Rectal smooth muscle tissue (tissue), 1 donor: ENCODE measurements around the gene TRIM2.

Source experiments
- H3K27ac ChIP-seq: one replicate; pipeline ENCODE4 v1.7.0; 2013; ENCODE audit warnings: low read depth, low read length, inconsistent platforms
- H3K27me3 ChIP-seq: one replicate; pipeline ENCODE4 v1.7.0; 2013; ENCODE audit warnings: low read length; ENCODE audit not compliant: control insufficient read depth, insufficient read depth
- H3K36me3 ChIP-seq: one replicate; pipeline ENCODE4 v1.7.0; 2013; ENCODE audit warnings: low read length; ENCODE audit not compliant: control insufficient read depth, insufficient read depth
- H3K4me1 ChIP-seq: one replicate; pipeline ENCODE4 v1.7.0; 2013; ENCODE audit warnings: low read length; ENCODE audit not compliant: control insufficient read depth, insufficient read depth
- H3K4me3 ChIP-seq: one replicate; pipeline ENCODE4 v1.7.0; 2013; ENCODE audit warnings: low read length
- H3K9ac ChIP-seq: one replicate; pipeline ENCODE4 v1.7.0; 2013; ENCODE audit warnings: low read length

The TRIM2 gene

GRCh38 chr4:153216546-153216945 lies 12.3 kb downstream of the TRIM2 start:
- Histone ChIP-seq H3K9ac (no peak overlapping the region), H3K36me3 (no peaks in the 10 kb centered on the region), H3K4me3 (no peak overlapping the region), H3K4me1 (no peaks in the 10 kb centered on the region), H3K27ac (no peak overlapping the region), H3K27me3 (peaks cover 2% of the 10 kb centered on the region)

GRCh38 chr4:153217440-153217839 lies 13.2 kb downstream of the TRIM2 start:
- Histone ChIP-seq H3K4me3 (no peak overlapping the region), H3K27me3 (peaks cover 2% of the 10 kb centered on the region), H3K9ac (no peak overlapping the region), H3K36me3 (no peaks in the 10 kb centered on the region), H3K4me1 (peaks cover 3% of the 10 kb centered on the region), H3K27ac (no peak overlapping the region)

GRCh38 chr4:153218961-153219360 lies 14.7 kb downstream of the TRIM2 start:
- Histone ChIP-seq H3K4me1 (peaks cover 3% of the 10 kb centered on the region), H3K27ac (no peak overlapping the region), H3K9ac (no peak overlapping the region), H3K4me3 (no peak overlapping the region), H3K27me3 (peaks cover 2% of the 10 kb centered on the region), H3K36me3 (no peaks in the 10 kb centered on the region)

GRCh38 chr4:153220682-153221395 lies 16.6 kb downstream of the TRIM2 start:
- H3K4me1 ChIP-seq: peaks cover 9% of the 10 kb centered on the region
- no peak overlapping the region for H3K4me3 ChIP-seq
- H3K27me3 ChIP-seq: no peaks in the 10 kb centered on the region
- no peaks in the 10 kb centered on the region for H3K36me3 ChIP-seq
- H3K9ac ChIP-seq: no peak overlapping the region
- H3K27ac ChIP-seq: no peak overlapping the region

GRCh38 chr4:153221783-153222706 lies 17.8 kb downstream of the TRIM2 start:
- Histone ChIP-seq H3K27me3 (no peaks in the 10 kb centered on the region), H3K27ac (peak overlapping the region; percentile 86), H3K9ac (peak overlapping the region; percentile 68), H3K4me3 (peak overlapping the region; percentile 84), H3K36me3 (no peaks in the 10 kb centered on the region), H3K4me1 (peaks cover 9% of the 10 kb centered on the region)

- no peaks in the 10 kb centered on the region for H3K36me3 ChIP-seq
- peak overlapping the region; percentile 84 for H3K4me3 ChIP-seq
- H3K4me1 ChIP-seq: peaks cover 9% of the 10 kb centered on the region
- no peaks in the 10 kb centered on the region for H3K27me3 ChIP-seq
- peak overlapping the region; percentile 68 for H3K9ac ChIP-seq
- H3K27ac ChIP-seq: peak overlapping the region; percentile 86
These were observed 18.6 kb downstream of the TRIM2 start for GRCh38 chr4:153222707-153223426.

GRCh38 chr4:153223427-153223801 lies 19.2 kb downstream of the TRIM2 start:
- Histone ChIP-seq H3K27ac (peak overlapping the region; percentile 86), H3K9ac (no peak overlapping the region), H3K36me3 (no peaks in the 10 kb centered on the region), H3K4me1 (peaks cover 9% of the 10 kb centered on the region), H3K4me3 (peak overlapping the region; percentile 84), H3K27me3 (no peaks in the 10 kb centered on the region)

GRCh38 chr4:153223930-153224329 lies 19.7 kb downstream of the TRIM2 start:
- Histone ChIP-seq H3K9ac (no peak overlapping the region), H3K27me3 (no peaks in the 10 kb centered on the region), H3K27ac (peak overlapping the region; percentile 86), H3K4me3 (peak overlapping the region; percentile 84), H3K36me3 (no peaks in the 10 kb centered on the region), H3K4me1 (peaks cover 9% of the 10 kb centered on the region)

- Histone ChIP-seq H3K36me3 (no peaks in the 10 kb centered on the region), H3K4me1 (peaks cover 9% of the 10 kb centered on the region), H3K9ac (no peak overlapping the region), H3K27ac (no peak overlapping the region), H3K4me3 (no peak overlapping the region), H3K27me3 (no peaks in the 10 kb centered on the region)
These were observed 20.2 kb downstream of the TRIM2 start for GRCh38 chr4:153224474-153224873.

GRCh38 chr4:153227469-153228075 lies 23.3 kb downstream of the TRIM2 start:
- Histone ChIP-seq H3K27me3 (no peaks in the 10 kb centered on the region), H3K4me3 (no peak overlapping the region), H3K4me1 (peaks cover 6% of the 10 kb centered on the region), H3K27ac (no peak overlapping the region), H3K36me3 (no peaks in the 10 kb centered on the region), H3K9ac (no peak overlapping the region)

GRCh38 chr4:153228512-153229140 lies 24.4 kb downstream of the TRIM2 start:
- Histone ChIP-seq H3K27ac (no peak overlapping the region), H3K9ac (no peak overlapping the region)

More at GRCh38 chr4:153228512-153229140, 24.4 kb downstream of the TRIM2 start:
- no peak overlapping the region for H3K4me3 ChIP-seq
- H3K4me1 ChIP-seq: peaks cover 6% of the 10 kb centered on the region
- H3K36me3 ChIP-seq: no peaks in the 10 kb centered on the region
- no peaks in the 10 kb centered on the region for H3K27me3 ChIP-seq
